Skin epidermis (tissue), 12 donors: ENCODE measurements around the gene PRR14.
"Not testable (repeated sequence)": the region's sequence is repeated elsewhere in the genome, so short reads cannot be mapped to it uniquely, and the experiment has no call there.

Experiments used
- H3K27ac ChIP-seq, 21 experiments: fragments of 200-600 bp; sonication (generic) in 11 of 21; one replicate each; pipeline ENCODE4 v1.5.0; 2020; ENCODE audit warnings: mild to moderate bottlenecking in 3 of 21, inconsistent platforms in 2 of 21, moderate library complexity in 2 of 21
- H3K4me3 ChIP-seq, 7 experiments: fragments of 200-600 bp; sonication (generic) in 2 of 7; one replicate each; pipeline ENCODE4 v1.5.0; 2020; ENCODE audit warnings: inconsistent platforms in 2 of 7, mild to moderate bottlenecking in 2 of 7, moderate library complexity in 1 of 7

PRR14 gene

DNA sequence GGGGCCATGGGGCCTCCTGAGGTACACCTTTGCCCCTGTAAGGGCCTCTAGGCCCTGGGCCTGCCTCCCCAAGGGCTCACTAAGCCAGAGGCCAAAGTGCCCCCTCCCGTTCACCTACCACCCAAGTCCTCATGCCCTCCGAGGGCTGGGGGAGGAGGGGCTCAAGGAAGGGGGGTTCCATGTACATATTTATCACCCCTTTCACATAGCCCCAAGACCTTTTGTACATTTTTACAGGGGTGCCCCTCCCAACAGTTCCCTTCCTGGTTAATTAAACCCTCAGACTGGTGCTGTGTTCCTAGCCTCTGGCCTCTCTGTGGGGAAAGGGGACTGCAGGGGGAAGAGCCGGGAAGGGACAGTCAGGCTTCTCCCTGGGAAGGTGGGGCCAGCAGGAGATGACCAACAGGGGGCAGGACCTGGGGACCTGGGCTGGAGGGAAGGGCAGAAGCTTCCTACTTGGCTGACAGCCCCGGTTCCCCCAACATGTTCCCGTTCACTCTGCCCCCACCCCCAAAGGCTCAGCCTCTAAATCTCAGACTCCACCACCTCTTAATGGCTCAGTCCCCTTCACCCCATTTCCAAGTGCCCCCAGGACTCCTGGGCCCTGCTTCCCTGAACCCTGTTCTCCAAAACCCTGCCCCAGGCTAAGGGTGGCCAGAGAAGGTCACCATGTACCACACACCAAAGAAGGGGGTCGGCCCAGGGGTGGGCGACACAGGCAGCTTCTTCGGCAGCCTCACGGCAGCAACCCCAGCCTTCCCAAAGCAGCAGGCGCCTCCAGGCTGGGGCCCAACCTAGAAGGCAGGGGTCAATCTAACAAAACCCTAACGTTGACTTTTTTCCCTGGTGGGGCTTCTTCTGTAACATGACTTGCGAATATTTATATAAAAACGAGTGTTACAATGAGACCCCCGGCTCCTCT, 19.4 kb downstream of the PRR14 start:
- Histone ChIP-seq H3K27ac (no peak overlapping the region), H3K4me3 (no peak overlapping the region)

DNA sequence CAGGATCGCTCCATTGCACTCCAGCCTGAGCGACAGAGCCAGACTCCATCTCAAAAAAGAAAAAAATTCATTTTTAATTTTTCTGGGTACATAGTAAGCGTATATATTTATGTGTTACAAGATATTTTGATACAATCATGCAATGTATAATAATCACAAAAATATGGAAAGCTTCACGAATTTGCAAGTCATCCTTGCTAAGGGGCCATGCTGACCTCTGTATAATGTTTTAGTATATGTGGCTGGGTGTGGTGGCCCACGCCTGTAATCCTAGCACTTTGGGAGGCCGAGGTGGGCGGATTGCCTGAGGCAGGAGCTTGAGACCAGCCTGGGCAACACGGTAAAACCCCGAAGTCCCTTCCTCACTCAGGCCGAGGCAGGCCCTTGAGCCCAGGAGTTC, 24.4 kb downstream of the PRR14 start:
- Histone ChIP-seq H3K4me3 (no peak overlapping the region), H3K27ac (no peak overlapping the region)

DNA sequence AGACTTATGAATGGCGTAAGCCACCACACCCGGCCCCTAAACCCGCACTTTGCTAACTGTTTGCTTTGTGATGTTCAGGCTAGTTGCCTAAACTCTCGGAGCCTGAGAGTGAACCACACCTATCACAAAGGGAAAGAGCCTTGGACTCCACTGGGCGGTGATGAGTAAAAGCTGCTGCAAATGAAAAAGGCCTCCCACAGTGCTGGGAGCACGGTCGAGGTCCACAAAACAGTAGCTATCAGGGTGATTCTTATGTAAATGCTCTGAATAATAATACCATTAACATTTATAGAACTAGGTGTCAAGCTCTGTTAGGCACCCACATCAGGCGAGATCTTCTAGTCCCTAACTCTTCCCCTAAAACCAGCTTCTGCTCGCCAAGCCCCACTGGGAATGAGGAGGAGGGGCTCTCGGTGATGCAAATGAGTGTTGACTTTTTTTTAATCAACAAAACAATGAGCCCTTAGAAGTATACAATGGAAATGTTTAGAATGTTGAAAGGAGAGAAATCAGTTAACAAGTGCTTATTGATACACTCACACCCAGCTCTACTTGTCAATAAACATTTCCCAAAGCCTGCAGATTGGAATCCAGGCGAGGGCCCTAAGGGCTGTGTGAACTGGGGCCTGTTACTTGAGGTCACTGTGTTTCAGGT, 27.3 kb downstream of the PRR14 start:
- H3K4me3 ChIP-seq: no peak overlapping the region
- H3K27ac ChIP-seq: no peak overlapping the region

DNA sequence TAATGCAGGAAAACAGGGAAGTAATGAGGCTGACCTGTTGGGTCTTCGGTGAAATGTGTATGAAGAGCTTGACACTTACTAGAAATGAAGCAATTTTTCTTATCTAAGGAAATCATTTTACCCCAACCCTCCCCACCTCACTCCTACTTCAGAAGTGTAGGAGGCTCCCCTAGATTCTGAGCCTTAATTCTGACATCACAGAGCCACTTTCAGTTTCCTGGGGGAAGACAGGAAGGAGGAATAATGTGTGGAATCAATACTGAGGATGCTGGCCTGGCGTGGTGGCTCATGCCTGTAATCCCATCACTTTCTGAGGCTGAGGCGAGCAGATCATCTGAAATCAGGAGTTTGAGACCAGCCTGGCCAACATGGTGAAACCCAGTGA, 27.8 kb downstream of the PRR14 start:
- H3K27ac ChIP-seq: no peak overlapping the region
- no peak overlapping the region for H3K4me3 ChIP-seq

DNA sequence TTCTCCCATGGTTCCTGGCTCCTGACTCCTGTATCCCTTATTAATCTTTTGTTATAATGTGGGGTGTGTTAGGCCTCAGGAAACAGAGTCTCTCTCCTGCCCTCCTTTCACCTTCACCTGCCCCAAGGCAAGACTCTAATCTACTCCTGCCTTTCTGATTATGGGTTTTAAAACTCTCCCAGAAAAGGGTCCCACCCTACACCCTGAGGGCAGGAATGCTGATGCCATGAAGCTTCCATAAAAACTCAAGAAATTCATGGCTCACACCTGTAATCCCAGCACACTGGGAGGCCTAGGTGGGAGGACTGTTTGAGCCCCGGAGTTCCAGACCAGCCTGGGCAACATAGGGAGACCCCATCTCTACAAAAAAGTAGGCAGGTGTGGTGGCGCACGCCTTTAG, 29.6 kb downstream of the PRR14 start:
- Histone ChIP-seq H3K4me3 (no peak overlapping the region), H3K27ac (no peak overlapping the region)

DNA sequence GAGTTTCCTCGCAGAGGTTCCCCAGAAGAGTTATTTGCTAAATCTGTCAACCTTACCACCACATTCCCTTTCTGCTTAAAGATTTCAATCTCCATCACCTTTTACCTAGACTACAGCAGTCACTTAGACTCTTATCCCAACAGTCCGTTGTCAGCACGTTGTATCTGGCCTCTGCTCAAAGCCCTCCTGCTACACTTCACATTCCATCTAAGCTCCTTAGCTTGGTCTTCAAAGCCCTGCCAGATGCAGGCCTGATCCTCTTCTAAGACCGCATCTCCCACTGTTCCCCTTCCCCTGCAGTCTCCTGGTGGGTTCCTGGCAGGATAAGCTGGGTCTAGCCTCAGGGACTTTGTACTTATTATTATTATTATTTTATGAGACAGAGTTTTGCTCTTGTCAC, 37.9 kb downstream of the PRR14 start:
- no peak overlapping the region for H3K4me3 ChIP-seq
- no peak overlapping the region for H3K27ac ChIP-seq

DNA sequence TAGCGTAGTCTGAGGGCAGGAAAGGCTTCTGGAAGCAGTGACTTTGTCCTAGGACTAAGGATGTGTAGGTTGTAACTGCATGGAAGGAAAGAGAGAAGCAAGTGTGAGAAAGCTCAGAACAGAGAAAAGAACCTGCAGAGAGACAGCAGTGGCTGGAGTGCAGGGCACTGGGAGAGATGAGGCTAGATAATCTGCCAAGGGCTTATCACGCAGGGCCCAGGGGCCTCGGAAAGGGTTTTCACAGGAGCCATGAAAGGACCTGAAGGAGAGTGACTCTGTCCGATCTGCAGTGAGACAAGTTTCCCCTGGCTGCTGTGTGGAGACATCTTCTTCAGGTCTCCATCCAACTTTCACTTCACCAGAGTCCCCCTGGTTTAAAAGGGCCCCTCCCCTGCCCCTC, 41.1 kb downstream of the PRR14 start:
- Histone ChIP-seq H3K27ac (no peak overlapping the region), H3K4me3 (no peak overlapping the region)

DNA sequence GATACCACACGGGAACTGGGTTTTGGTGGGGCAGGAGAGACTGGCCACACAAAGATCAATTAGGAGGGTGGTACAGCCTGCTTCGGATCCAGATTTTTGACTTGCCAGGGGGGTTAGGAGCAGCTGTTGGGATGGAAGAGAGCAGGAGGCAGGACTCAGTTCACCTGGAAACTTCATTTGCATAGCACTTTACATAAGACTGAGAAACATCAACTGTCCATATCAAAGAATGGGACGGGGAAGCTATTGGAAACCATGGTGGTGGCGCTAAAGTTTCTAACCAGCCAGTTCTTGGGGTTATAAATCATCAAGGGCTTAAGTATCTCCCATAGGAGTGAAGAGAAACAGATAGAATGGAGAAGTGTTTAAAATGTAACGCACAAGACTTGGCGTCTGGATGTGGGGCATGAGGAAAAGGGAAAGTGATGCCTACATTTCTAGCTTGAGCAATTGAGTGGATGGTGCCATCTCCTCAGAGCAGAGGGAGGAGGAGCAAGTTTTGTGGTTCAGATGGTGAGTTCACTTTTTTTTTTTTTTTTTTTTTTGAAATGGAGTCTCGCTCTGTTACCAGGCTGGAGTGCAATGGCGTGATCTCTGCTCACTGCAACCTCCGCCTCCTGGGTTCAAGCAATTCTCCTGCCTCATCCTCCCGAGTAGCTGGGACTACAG, 41.8 kb downstream of the PRR14 start:
- Histone ChIP-seq H3K27ac (no peak overlapping the region), H3K4me3 (no peak overlapping the region)

DNA sequence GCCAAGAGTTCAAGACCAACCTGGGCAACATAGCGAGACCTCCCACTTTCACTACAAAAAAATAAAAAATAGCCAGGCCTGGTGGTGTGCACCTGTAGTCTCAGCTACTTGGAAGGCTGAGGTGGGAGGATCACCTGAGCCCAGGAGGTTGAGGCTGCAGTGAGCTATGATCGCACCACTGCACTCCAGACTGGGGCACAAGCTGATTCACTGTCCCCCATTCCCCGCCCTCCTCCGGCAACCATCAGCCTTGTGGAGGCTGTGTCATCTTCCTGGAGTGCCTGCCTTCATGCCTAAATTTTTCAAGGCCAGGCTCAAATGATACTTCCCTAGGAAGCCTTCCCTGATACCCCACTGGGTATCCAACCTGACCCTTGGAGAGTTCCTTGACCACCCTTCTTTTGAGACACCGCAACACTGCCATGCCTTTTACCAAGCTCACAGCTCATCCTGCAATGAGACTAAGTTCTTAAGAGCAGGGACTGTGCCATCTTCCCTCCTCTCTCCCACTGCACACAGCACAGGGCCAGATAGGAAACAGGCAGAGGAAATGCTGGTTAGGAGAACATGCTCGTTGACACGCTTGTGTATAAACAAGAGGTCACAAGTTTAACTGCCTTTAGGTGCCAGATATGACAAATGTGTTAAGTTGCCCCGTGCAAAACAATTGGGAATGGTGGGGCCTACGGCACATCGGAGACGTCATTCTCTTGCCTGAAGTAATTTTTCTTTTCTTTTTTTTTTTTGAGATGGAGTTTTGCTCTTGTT, 44.4 kb downstream of the PRR14 start:
- no peak overlapping the region for H3K27ac ChIP-seq
- no peak overlapping the region for H3K4me3 ChIP-seq

DNA sequence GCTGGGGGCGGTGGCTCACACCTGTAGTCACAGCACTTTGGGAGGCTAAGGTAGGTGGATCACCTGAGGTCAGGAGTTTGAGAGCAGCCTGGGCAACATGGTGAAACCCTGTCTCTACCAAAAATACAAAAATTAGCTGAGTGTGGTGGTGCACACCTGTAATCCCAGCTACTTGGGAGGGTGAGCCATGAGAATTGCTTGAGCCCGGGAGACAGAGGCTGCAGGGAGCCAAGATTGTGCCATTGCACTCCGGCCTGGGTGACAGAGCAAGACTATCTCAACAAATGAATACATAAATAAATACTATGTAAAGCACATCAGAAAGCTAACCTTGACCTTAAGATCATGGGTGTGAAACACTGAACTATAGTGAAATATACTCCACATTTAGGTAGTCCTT, 45.9 kb downstream of the PRR14 start:
- H3K27ac ChIP-seq, H3K4me3 ChIP-seq: not testable (repeated sequence)

DNA sequence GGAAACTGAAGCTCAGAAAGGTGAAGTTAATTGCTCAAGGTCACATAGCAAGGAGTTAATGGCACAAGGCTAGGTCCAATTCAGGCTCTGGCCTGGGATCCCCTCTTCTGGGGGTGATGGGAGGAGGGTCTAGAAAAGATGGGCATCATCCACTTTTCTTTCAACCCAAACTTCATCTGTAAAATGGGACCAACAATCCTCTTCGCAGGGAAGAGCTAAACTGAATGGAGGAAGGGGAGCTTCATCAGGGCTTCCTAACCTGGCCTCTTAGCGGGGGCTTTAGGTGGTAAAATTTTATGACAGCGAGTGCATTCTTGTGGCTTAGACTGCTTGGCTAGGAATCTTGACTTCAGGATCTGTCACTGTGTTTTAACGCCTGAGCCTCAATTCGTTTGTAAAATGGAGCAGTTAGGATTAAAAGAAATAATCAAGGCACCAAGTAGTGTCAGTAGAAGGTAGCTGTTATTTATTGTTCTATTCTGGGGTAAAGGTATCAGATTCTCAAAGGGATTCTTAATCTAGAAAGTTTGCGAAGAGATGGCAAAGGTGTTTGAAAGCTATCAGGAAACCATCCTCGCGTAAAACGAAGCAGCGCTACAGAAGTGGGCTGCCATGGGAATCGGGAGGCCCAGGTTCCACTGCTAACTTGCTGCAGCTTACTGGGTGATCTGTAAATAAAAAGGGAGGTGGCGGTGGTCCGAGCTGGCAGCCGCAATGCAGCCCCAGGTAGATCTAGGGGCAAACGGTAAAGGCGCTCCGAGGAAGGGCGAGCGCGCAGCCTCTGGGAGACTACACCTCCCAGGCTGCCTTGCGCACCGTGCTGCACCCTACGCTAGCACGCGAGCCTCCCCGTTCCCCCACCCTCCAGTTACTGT, 46.7 kb downstream of the PRR14 start:
- peak overlapping the region; percentile 90 to 100 (median 100) for H3K27ac ChIP-seq
- peak overlapping the region; percentile 72 to 98 (median 94) for H3K4me3 ChIP-seq

DNA sequence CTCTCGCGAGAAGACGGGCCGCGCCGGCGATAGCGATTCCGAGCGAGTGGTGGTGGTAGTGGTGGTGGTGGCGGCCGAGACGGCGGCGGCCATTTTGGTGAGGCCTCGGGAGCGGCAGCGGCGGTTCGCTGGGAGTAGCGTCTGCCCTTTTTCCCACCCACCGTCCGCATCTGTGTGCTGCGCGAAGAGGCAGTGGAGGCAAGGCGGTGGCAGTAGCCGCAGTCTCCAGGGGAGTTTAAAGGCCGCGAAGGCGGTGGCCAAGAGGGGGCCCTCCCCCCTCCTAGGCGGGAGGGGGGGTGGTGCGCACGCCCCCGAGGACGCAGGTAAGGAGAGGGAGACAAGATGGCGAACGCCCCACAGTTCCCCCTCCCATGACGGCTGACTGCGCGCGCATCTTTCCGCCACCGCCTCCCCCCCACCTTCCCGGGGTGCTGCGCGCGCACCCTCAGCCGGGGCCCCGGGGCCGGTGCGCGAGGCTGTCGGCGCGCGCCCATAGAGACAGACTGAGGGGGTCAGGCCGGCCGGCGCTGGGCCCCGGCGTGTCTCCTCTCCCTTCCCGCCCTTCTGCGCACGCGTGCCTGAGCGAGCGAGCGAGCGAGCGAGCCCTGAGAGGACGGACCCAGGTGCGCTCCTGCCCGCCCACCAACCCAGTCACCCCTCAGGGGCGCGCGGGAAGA, 47.5 kb downstream of the PRR14 start:
- H3K4me3 ChIP-seq: peak overlapping the region; percentile 72 to 98 (median 94)
- H3K27ac ChIP-seq: peak overlapping the region; percentile 90 to 100 (median 100)

DNA sequence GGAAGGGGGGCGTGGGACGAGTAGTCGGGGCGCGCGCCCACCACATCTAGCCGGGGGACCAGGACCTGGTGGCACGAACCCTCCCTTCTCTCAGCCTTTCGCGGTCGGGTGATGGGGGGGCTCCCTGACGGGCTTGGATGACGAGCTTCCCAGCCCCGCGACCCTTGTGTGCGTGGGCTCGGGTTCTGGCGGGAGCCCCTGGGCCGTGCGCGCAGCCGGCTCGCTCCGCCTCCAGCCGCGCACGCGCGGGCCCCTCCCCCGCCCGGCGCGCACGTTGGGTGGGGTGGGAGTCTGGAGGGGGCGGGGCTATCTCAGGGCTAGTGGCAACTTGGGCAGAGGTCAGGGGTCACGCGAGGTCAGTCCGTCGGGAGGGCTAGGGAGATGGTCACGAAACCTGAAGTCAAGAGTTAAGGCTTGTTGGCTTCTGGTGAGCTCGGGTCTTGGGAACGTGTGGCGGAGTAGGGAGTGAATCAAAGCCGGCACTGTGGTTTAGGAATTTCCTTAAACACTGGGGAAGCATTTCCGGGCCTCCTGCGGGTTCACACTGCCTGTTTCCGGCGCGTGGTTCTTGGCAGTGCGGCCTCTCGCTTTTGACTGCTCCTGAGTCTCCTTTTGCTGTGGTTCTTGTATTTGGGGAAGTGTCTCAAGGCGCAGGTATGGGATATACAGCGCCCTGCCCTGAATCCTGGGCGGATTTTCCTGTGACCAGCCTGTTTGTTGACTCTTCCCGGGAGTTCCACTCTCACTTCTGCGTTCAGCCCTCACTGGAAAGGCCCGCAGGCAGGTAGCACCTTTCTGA, 48.3 kb downstream of the PRR14 start, which contains the start of gene SRCAP:
Gene SRCAP (plus strand): TSS at position 356 of the 799 bp plus-strand sequence. CDS start 1,654 bp downstream, outside the sequence.
- peak within 1 kb of the TSS; percentile 90 to 100 (median 100) for H3K27ac ChIP-seq
- peak within 1 kb of the TSS; percentile 72 to 98 (median 94) for H3K4me3 ChIP-seq

DNA sequence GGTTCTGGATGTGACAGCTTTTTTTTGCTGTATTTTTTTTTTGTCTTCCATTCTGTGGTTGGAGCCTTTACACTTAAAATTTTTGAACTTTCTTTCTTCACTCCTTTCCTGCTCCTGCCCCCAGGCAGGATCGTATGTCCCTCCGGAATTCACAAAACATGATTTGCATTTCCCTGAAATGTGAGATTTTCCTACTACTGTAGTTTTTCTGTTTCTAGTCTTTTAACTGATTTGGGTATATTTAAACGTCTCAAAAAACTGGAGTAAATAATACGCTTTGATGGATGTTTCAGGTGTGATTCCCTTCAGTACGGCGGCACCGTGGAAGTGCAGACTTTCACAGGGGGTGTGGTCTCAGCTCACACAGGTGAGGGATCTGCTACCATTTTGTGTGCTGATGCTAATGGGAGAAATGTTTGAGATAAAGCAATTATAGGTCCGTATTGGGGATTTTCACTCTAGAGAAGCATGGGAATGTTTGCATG, 48.9 kb downstream of the PRR14 start:
- Histone ChIP-seq H3K27ac (peak overlapping the region; percentile 90 to 100 (median 100)), H3K4me3 (peak overlapping the region; percentile 72 to 98 (median 94))

DNA sequence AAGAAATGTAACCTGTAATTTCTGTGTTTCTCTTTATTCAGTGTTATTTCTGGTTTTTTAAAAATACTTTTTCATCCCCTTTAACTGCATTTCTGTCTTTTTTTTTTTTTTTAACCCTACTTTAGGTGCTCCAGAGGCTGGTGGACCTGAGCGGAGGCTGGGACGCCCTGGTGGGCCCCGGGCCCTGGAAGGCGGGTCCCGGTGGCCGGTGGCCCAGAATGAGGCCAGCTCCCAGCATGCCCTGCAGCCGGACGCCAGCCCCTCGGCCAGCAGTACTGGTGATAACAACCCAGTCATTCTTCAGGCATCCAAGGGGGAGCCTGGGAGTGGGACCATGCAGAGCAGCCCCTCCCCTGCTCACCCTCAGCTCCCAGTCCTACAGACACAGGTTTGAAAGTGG, 49.7 kb downstream of the PRR14 start:
- peak overlapping the region in 1 of 21 experiments; percentile 99 for H3K27ac ChIP-seq

DNA sequence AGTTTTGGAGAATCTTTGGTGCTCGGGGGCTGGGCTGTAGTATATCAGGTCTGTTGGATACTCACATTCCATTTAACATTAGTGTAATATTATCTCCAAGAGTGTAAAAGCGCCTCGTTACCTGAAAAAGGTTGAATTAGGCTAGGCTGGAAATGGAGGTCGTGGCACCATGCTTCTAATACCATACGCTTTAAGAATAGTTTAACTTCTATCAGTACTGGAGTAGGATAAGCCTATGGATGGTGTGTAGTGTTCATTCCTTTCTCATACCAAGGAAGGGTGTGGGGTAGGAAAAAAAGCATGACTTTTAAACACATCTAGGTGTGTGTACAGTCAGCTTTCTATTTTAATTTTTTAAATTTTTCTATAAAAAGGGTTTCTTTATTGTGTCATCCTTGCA, 50.2 kb downstream of the PRR14 start:
- Histone ChIP-seq H3K4me3 (no peak overlapping the region), H3K27ac (peak overlapping the region in 1 of 21 experiments; percentile 99)

More for the DNA sequence above, 49.7 kb downstream of the PRR14 start:
- no peak overlapping the region for H3K4me3 ChIP-seq

DNA sequence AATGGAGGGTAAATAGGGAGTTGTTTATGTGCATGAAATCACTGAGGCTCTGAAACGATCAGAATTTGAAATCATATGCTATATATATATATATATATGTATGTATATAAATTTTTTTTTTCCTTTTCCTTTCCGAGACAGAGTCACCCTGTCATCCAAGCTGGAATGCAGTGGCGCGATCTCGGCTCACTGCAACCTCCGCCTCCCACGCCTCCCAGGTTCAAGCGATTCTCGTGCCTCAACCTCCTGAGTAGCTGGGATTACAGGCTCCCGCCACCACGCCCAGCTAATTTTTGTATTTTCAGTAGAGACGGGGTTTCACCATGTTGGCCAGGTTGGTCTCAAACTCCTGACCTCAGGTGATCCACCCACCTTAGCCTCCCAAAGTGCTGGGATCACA, 52.3 kb downstream of the PRR14 start:
- not testable (repeated sequence) for H3K4me3 ChIP-seq, H3K27ac ChIP-seq
